ENCODE data around the gene CYP46A1.

DNA sequence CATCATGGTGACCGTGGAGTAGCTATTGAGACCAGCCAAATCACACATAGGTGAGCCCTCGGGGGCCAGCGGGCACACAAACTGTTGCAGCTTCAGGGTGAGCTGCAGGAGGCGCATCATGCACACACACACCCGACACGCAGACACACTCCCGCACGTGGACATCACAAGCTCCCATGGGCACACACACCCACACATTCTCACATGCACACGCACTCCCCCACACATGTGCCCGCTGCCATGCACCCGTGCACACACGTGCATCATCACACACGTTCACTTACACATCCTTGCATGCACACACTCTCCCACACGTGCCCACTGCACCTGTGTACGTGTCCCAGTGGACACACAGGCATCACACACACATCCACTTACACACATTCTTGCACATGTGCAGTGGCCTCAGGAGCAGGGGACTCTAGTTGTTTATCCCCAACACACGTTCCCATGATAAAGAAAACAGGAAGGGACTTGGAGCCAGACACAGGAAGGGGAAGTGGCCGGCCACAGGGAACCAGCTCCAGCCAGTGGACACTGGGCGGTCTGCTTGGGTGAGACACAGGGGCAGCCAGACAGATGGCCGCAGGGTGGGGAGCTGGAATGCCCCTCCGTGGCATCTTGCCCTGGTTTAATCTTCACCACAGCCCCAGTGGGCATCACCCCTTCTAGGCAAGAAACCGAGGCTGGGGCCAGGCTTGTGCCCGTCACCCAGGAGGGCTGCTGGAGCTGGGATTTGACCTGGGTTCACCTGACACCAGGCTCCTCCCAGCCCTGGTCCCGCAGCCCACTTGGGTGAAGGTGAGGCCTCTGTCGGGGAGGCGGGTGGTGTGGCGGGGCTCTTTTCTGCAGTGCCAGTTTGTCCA, 49.7 kb downstream of the CYP46A1 start:
- TF ChIP-seq GATA2 (IDR thresholded peaks at IDR 0.05; ENCODE audit: low read depth, low read length): no peak
- TF ChIP-seq GATA3 (IDR thresholded peaks at IDR 0.05; ENCODE audit: low read depth, low read length): no peak
